ENCODE data around the gene GALR1. TPM values are rescaled to one million over a fixed set of nuclear protein-coding genes. Genes with fewer than 3 reads are reported as not detected.

GALR1 gene
- total and polyA plus RNA-seq, 2 experiments from 2014 or later = 0.32 to 1.1 TPM

DNA sequence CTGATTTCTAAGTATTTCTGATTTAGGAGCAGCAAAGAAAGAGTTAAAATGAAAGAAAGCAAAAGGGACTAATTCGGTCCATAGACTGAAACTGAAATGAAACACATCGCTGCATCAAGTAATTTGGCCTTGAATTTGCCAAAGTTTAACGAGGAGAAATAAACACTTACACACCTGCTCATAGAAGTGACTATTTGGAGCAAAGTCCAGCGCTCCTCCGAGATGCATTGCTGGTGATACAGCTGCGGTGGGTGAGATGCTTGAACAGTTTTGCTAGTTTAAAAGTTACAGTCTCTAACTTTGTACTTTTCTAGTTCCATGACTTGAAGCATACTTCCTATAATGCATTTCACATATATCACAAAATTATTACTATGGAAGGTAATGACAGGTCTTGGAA is 18.3 kb downstream of the GALR1 start:
- no peak overlapping the region for H3K4me3 ChIP-seq
- Mint-ChIP-seq H3K27ac (no peak overlapping the region), H3K9me3 (peaks cover 16% of the 10 kb centered on the region), H3K36me3 (ENCODE audit: low read depth) (peaks cover 13% of the 10 kb centered on the region), H3K4me3 (no peak overlapping the region), H3K4me1 (peaks cover 38% of the 10 kb centered on the region), H3K27me3 (ENCODE audit: insufficient read depth, low read depth, poor library complexity) (peaks cover 3% of the 10 kb centered on the region)
- no peak for TF ChIP-seq STAT1 (IDR thresholded peaks at IDR 0.05; ENCODE audit: unreplicated experiment)
- TF ChIP-seq CREB1 (CRISPR knock-in tag; IDR thresholded peaks at IDR 0.05; ENCODE audit: low read depth) = no peak
- no peak for TF ChIP-seq ZNF462 (CRISPR knock-in tag; IDR thresholded peaks at IDR 0.05)
- no peak for TF ChIP-seq ZNF331 (CRISPR knock-in tag; IDR thresholded peaks at IDR 0.05; ENCODE audit: low read depth)
- TF ChIP-seq, protein P1, sequence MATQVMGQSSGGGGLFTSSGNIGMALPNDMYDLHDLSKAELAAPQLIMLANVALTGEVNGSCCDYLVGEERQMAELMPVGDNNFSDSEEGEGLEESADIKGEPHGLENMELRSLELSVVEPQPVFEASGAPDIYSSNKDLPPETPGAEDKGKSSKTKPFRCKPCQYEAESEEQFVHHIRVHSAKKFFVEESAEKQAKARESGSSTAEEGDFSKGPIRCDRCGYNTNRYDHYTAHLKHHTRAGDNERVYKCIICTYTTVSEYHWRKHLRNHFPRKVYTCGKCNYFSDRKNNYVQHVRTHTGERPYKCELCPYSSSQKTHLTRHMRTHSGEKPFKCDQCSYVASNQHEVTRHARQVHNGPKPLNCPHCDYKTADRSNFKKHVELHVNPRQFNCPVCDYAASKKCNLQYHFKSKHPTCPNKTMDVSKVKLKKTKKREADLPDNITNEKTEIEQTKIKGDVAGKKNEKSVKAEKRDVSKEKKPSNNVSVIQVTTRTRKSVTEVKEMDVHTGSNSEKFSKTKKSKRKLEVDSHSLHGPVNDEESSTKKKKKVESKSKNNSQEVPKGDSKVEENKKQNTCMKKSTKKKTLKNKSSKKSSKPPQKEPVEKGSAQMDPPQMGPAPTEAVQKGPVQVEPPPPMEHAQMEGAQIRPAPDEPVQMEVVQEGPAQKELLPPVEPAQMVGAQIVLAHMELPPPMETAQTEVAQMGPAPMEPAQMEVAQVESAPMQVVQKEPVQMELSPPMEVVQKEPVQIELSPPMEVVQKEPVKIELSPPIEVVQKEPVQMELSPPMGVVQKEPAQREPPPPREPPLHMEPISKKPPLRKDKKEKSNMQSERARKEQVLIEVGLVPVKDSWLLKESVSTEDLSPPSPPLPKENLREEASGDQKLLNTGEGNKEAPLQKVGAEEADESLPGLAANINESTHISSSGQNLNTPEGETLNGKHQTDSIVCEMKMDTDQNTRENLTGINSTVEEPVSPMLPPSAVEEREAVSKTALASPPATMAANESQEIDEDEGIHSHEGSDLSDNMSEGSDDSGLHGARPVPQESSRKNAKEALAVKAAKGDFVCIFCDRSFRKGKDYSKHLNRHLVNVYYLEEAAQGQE (IDR thresholded peaks at IDR 0.05; ENCODE audit: unreplicated experiment) = no peak
- TF ChIP-seq POLR2AphosphoS5 (IDR thresholded peaks at IDR 0.05; ENCODE audit: low read depth) = no peak
- no peak for TF ChIP-seq JUNB (IDR thresholded peaks at IDR 0.05; ENCODE audit: unreplicated experiment)
- no peak for TF ChIP-seq EZH2phosphoT487 (IDR thresholded peaks at IDR 0.05; ENCODE audit: unreplicated experiment)
- no peak for TF ChIP-seq ZNF114 (CRISPR knock-in tag; IDR thresholded peaks at IDR 0.05)
- TF ChIP-seq, protein P2, sequence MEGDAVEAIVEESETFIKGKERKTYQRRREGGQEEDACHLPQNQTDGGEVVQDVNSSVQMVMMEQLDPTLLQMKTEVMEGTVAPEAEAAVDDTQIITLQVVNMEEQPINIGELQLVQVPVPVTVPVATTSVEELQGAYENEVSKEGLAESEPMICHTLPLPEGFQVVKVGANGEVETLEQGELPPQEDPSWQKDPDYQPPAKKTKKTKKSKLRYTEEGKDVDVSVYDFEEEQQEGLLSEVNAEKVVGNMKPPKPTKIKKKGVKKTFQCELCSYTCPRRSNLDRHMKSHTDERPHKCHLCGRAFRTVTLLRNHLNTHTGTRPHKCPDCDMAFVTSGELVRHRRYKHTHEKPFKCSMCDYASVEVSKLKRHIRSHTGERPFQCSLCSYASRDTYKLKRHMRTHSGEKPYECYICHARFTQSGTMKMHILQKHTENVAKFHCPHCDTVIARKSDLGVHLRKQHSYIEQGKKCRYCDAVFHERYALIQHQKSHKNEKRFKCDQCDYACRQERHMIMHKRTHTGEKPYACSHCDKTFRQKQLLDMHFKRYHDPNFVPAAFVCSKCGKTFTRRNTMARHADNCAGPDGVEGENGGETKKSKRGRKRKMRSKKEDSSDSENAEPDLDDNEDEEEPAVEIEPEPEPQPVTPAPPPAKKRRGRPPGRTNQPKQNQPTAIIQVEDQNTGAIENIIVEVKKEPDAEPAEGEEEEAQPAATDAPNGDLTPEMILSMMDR (conservative IDR thresholded peaks at IDR 0.05; ENCODE audit: low read depth in 2 of 2) = no peak
- TF ChIP-seq EZH2 (IDR thresholded peaks at IDR 0.05; ENCODE audit: low read depth, unreplicated experiment) = no peak
- no peak for TF ChIP-seq NANOG (IDR thresholded peaks at IDR 0.05; ENCODE audit: borderline replicate concordance)
- TF ChIP-seq, protein P3, sequence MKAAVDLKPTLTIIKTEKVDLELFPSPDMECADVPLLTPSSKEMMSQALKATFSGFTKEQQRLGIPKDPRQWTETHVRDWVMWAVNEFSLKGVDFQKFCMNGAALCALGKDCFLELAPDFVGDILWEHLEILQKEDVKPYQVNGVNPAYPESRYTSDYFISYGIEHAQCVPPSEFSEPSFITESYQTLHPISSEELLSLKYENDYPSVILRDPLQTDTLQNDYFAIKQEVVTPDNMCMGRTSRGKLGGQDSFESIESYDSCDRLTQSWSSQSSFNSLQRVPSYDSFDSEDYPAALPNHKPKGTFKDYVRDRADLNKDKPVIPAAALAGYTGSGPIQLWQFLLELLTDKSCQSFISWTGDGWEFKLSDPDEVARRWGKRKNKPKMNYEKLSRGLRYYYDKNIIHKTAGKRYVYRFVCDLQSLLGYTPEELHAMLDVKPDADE (IDR thresholded peaks at IDR 0.05) = no peak
- H4K20me1 ChIP-seq (replicated peaks; ENCODE audit: insufficient read depth) = no peaks in the 10 kb centered on the region
- DNase-seq (ENCODE audit: low spot score) (no peak), ATAC-seq (no peak)
- no peak overlapping the region for H2AFZ ChIP-seq
- peaks cover 36% of the 10 kb centered on the region for H3K4me1 ChIP-seq (ENCODE audit: insufficient read depth)
- no peak overlapping the region for H3K4me2 ChIP-seq
- H3K79me2 ChIP-seq (replicated peaks; ENCODE audit: insufficient read depth) = no peaks in the 10 kb centered on the region
- H3K27me3 ChIP-seq (ENCODE audit: insufficient read depth) = no peaks in the 10 kb centered on the region
- H3F3A ChIP-seq (replicated peaks; ENCODE audit: low read depth) = no peaks in the 10 kb centered on the region
- H3K36me3 ChIP-seq (ENCODE audit: insufficient read depth) = peaks cover 5% of the 10 kb centered on the region
- H3K27ac ChIP-seq (ENCODE audit: low read depth) = no peak overlapping the region
- peaks cover 7% of the 10 kb centered on the region; the same call in 1 of the 2 replicates for H3K9me2 ChIP-seq (ENCODE audit: insufficient read depth)

Measured in GM23338 (cell line).